GM18520 (cell line): ENCODE results near the gene TRABD.
"Not testable (repeated sequence)": the region's sequence is repeated elsewhere in the genome, so short reads cannot be mapped to it uniquely, and the experiment has no call there.

ENCODE experiments used
- ATAC-seq: cut with Tn5 transposase; IDR thresholded peaks from one replicate; pipeline ENCODE4 v1.9.1; 2021; ENCODE audit not compliant: unreplicated experiment

TRABD gene

DNA sequence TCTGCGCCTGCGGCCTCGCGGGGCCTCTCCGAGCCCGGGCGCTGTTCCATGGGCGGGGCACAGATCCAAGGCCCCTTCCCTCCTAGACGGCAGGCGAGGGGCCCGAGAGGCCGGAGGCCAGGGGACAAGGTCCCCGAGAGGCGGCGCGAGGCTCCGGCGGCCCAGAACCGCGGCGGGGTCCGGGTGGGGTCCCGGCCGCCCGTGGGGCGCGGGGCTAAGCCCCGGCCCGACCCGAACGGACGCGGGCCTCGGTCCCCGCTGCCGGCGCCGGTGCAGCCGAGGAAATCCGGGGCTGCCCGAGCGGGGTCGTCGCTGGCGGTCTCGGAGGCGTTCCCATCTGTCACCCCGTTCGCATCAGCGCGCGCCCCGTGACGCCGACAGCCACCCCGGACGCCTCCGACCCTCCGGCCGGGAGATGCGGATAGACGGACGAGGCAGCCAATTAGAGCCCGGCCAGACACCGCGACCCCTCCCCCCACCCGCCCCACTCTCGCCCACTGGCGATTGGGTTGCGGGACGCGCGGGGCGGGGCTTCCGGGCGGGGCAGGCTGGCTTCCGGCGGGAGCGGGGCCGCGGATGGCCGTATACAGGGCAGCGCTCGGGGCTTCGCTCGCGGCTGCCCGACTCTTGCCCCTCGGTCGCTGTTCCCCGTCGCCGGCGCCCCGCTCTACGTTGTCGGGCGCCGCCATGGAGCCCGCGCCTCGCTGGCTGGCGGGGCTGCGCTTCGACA lies 14.9 kb downstream of the TRABD start, which contains the start of gene SELENOO:
Gene SELENOO, plus strand, starts transcription at position 551 of the 730 bp plus-strand sequence. Its CDS starts 26 bp downstream, at position 577.
- ATAC-seq = peak; percentile 49

DNA sequence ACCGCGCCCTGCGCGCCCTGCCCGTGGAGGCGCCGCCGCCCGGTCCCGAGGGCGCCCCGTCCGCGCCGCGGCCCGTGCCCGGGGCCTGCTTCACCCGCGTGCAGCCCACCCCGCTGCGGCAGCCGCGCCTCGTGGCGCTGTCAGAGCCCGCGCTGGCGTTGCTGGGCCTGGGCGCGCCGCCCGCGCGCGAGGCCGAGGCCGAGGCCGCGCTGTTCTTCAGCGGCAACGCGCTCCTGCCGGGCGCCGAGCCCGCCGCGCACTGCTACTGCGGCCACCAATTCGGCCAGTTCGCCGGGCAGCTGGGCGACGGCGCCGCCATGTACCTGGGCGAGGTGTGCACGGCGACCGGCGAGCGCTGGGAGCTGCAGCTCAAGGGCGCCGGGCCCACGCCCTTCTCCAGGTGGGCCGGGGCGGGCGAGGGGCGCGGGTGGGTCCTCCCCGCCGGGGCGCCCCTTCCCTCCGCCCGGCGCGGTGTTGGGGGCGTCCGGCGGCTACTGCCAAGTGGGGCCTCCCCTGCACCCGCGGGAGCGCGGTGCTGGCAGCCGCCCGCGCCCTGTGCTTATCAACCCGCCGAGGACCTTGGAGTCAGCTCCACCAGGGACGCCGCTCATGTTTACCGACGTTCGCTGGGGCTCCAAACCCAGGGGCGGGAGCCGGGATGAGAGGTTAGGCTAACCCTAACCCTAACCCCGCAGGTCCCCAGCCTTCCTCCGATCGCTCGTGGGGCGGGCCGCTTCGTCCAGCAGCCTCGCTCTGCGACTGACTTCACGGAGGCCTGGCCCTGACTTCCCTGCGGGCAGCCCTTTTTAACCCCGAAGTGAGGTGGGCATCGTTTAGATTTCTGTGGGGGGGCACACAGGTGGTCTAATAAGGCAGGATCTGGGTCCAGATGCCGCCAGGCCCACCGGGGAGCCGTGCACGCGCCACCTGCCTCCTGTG lies 15.7 kb downstream of the TRABD start:
- peak; percentile 28 for ATAC-seq

GRCh38 chr22:50202130-50202666 lies 16.5 kb downstream of the TRABD start:
- ATAC-seq = no peak

GRCh38 chr22:50203288-50203687 lies 17.6 kb downstream of the TRABD start:
- no peak for ATAC-seq

DNA sequence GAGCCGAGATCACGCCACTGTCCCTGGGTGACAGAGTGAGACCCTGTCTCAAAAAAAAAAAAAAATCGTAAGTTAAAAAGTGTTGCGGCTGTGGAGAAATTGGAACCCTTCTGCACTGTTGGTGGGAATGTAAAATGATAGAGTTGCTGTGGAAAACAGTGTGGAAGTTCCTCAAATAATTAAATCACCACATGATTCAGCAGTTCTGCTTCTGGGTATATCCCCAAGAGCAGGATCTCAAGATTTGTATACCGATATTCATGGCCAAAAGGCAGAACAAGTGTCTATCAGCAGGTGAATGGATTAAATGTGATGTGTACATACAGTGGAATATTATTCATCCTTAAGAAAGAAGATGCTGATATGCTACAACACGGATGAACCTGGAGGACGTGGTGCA lies 18.9 kb downstream of the TRABD start:
- ATAC-seq = no peak

DNA sequence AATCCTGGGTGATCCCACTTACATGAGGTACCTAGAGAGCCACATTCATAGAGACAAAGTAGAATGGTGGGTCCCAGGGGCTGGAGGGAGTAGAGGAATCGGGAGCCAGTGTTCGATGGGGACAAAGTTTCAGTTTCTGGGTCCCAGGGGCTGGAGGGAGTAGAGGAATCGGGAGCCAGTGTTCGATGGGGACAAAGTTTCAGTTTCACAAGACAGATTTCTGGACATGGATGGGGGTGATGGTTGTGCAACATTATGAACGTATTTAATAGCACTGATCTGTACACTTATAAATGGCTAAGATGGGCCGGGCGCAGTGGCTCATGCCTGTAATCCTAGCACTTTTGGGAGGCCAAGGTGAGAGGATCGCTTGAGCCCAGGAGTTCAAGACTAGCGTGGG lies 19.3 kb downstream of the TRABD start:
- ATAC-seq = not testable (repeated sequence)

DNA sequence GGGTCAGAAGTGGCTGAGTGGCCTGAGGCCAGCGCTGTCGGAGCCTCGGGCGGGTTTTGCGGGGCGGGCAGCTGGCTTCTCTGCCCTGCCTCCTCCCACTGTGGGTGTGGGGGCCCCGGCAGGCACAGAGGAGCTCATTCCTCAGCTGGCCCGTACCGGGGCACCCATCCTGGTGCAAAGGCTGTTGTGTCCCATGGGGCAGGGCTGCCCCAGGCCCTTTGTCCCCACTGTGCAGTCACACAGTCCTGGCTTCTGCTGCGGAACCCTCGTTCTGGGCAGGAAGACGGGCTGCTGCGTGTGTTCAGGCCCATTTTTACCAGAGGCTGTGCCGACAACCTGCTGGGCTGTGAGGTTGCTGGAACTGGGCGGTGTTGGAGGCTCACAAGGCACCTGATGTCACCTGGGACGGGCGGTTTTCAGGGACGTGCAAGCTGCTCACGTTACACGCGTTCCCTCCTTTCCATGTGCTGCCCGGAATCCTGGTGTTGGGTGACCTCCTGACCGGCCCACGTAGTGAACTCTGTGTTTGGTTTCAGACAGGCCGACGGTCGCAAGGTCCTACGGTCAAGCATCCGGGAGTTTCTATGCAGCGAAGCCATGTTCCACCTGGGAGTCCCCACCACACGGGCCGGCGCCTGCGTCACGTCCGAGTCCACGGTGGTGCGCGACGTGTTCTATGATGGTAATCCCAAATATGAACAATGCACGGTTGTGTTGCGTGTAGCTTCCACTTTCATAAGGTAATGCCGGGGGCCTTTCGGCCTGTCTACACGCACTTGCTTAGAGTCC lies 20.3 kb downstream of the TRABD start:
- ATAC-seq = no peak

GRCh38 chr22:50206599-50206998 lies 20.9 kb downstream of the TRABD start:
- ATAC-seq = no peak

DNA sequence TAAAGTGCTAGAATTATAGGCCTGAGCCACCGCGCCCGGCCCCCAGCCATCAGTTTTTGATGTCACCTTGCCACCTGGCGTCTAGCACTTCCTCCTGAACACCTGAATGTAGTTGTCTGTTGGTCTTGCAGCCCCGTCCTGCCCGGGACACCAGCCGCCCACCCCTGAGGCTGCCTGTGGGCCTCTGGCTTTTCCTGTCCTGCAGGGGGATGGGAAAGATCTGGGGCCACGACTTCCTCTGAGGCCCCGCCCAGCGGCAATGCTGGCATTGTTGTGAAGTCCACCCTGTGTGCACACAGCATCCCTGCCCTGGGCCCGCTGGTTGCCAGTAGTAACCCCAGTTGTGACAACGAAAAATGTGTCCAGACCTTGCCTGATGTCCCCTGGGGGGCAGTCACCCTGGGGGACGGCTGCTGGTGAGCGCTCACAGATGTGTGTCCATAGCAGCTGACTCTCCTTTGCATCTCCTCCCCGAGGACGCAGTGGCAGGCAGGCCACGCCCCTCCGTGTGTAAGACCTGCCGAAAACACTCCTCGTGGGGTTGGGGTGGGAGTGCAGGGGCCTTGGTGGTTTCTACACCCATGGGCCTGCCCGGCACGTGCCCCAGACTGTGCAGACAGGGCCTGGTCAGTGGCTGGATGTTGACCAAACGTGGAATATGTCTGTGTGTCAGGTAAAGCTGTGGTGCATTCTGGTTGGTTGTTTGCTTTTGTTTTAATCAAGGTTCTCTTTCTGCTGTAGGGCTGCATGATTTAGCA lies 21.8 kb downstream of the TRABD start:
- ATAC-seq = no peak

- ATAC-seq = no peak
Measured at GRCh38 chr22:50208430-50208938, 22.8 kb downstream of the TRABD start.

DNA sequence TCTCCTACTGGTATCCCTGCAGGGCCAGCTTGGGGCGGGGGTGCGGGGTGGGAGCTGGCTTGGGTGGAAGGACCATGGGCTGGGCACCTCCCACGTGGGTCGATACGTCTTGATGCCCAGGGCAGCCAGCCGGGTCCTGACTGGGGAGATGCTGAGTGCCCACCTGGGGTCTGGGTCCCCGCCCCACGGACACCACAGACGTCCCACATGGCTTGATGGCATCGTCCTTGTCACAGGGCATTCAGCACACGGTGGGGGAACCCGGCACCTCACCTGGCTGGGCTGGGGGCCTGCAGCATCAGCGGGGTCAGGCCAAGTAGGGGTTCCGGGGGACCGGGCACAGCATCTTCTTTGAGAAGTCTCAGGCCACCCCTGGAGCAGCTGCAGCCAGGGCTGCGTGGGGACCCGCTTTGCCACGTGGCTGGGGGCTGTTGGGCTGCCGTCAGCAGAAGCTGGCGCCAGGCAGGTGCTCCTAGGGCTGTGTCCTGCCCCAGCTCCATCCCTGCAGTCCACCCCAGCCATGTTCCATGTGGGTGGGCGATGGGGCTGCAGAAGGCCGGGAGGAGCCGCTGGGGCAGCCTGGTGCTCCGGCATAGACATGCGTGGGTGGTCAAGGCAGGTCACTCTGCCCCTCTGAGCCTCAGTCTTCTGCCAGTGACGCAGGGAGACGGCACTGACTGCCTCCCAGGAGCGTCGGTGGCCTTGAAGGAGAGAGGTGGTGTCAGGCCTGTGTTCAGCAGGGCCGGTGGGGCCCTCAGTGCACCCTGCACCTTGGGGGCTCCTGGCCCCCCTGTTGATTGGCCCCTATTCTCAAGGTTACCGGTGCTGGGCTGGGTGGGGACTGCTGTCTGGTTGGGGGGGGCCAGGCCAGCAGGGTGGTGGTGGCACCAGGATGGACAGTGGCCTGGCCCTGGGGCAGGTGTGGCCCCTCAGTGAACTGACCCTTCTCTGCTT lies 23.5 kb downstream of the TRABD start:
- ATAC-seq = no peak

DNA sequence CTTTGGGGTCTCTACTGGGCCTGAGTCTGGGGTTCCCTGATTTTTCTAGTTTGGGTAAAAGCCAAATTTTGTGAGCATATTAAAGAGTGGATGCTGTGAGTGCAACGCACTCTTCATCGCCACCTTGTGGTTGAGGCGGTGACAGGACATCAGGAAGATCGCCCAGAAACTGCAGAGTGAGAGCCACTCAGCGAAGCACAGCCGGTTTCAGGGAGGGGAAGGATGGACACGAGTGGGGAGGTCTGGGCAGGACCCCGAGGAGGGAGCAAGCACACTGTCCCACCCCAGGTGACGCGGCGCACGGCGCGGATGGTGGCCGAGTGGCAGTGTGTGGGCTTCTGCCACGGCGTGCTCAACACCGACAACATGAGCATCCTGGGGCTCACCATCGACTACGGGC lies 24.2 kb downstream of the TRABD start:
- ATAC-seq = no peak

DNA sequence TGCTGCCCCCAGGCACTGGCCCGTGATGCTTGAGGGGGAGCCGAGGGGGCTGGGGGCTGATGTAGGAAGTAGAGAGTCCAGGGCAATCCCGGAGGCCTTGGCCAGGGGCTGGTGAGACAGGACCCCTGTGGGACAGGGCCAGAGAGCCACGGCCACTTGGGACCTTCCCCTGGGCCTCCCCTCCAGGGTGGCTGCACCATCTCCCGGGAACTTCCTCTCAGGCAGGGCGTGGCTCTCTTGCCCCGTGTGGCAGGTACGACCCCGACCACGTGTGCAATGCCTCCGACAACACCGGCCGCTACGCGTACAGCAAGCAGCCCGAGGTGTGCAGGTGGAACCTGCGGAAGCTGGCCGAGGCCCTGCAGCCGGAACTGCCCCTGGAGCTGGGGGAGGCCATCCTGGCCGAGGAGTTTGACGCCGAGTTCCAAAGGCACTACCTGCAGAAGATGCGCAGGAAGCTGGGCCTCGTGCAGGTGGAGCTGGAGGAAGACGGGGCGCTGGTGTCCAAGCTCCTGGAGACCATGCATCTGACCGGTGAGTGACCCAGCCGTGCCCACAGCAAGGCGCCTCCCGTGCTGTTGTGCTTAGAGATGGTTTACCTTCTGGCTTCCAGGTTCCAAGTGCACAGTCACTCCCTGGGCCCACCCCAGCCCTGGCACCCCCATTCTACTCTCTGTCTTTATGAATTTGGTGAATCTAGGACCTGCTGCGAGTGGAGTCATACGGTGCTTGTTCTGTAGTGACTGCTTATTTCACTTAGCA lies 24.8 kb downstream of the TRABD start:
- ATAC-seq = no peak

- ATAC-seq = no peak
Measured at GRCh38 chr22:50211147-50211546, 25.4 kb downstream of the TRABD start.

DNA sequence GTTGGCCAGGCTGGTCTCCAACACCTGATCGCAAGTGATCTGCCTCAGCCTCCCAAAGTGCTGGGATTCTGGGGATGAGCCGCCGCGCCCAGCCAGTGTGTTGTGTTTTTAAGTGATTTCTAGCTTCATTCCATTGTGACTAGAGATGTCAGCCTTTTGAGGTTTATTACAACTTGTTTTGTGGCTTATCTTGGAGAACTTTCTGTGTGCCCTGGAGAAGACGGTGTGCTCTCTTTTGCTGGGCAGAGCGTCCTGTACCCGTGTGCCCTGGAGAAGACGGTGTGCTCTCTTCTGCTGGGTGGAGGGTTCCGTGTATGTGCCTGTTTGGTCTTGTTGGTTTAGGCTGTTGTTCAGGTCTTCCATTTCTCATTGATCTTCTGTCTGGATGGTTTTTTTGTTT lies 27.6 kb downstream of the TRABD start:
- ATAC-seq = no peak

- no peak for ATAC-seq
Measured at GRCh38 chr22:50215297-50216054, 29.8 kb downstream of the TRABD start.

DNA sequence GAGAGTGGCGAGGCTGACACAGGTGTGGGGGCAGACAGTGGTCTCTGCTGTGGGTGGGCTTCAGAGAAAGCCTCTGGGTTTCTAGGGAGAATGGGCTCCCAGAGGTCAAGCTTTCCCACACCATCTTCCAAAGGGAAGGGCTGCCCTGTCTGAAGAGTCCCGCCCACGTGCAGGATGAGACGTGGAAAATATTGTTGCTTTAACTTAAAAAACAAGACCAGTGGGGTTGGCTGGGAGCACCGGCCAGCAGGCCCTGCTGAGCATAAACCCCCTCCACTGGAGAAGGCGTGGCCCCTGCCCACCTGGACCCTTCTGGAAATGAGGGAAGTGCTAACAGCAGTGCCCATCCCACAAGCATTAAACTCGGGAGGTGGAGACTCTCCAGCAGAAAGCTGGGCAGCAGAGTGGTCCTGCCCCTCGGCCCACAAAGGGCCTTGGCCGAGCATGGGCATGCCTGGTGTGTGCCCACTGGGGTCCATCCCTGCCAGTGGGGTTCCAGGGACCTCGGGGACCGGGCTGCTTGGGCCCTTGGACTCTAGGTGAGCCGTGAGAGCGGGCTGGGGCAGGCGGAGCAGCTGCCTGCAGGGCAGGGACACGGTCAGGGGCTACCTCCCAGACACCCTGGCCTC lies 30.5 kb downstream of the TRABD start:
- no peak for ATAC-seq
